Suprapubic skin (tissue), 4 donors: ENCODE data around the gene EYA2. TPM values are rescaled to one million over a fixed set of nuclear protein-coding genes. Genes with fewer than 3 reads are reported as not detected.

Experiments
- DNase-seq, 2 donors: peaks; one replicate each; pipeline ENCODE4 v3.0.0-alpha.2; 2019; ENCODE audit warnings: low spot score in 2 of 2
- H3K27ac ChIP-seq: fragments of 200-600 bp; sonication (generic); one replicate; pipeline ENCODE4 v1.5.1; 2019
- H3K27me3 ChIP-seq: fragments of 200-600 bp; sonication (generic); one replicate; pipeline ENCODE4 v1.5.1; 2019
- H3K36me3 ChIP-seq: fragments of 200-600 bp; sonication (generic); one replicate; pipeline ENCODE4 v1.5.1; 2019
- H3K4me1 ChIP-seq: fragments of 200-600 bp; sonication (generic); one replicate; pipeline ENCODE4 v1.5.1; 2019
- H3K4me3 ChIP-seq: fragments of 200-600 bp; sonication (generic); one replicate; pipeline ENCODE4 v1.5.1; 2019; ENCODE audit warnings: mild to moderate bottlenecking
- H3K9me3 ChIP-seq: fragments of 200-600 bp; sonication (generic); one replicate; pipeline ENCODE4 v1.5.1; 2019
- EP300 ChIP-seq: sonication (generic); formaldehyde crosslinking; IDR thresholded peaks from one replicate; pipeline ENCODE4 v1.6.1; 2017; ENCODE audit warnings: antibody characterized with exemption
- POLR2A ChIP-seq, 2 donors: fragments of 450-650 bp; IDR thresholded peaks; one replicate each; pipeline ENCODE4 v1.6.1; 2017; ENCODE audit warnings: antibody characterized with exemption in 2 of 2, mild to moderate bottlenecking in 2 of 2, moderate library complexity in 2 of 2
- POLR2AphosphoS5 ChIP-seq, 3 donors: sonication (generic); formaldehyde crosslinking; IDR thresholded peaks; one replicate each; pipeline ENCODE4 v1.6.1; 2017; ENCODE audit warnings: antibody characterized with exemption in 3 of 3
- WGBS: methylation state at CpG from one replicate; pipeline ENCODE4 v1.1.5; 2018; 5-methylcytosine and 5-hydroxymethylcytosine counted together
- total RNA-seq, 4 donors: library from RNA; depleted of rRNA; stranded (reverse); fragments of >200 nt; gene quantifications; one replicate each; pipeline ENCODE4 v1.1.0, GENCODE V29; 2016
- TF ChIP-seq, protein P1 (sequence below), 2 donors: fragments of 200-600 bp in 1 of 2; fragments of 450-650 bp in 1 of 2; sonication (generic) in 1 of 2; IDR thresholded peaks; one replicate each; pipeline ENCODE4 v1.5.1; 2016 to 2019; ENCODE audit warnings: antibody characterized with exemption in 2 of 2, mild to moderate bottlenecking in 1 of 2, moderate library complexity in 1 of 2

EYA2 gene
- total RNA-seq, 4 donors from 2014 or later = 2.3 to 4.0 (median 3.3) TPM

DNA sequence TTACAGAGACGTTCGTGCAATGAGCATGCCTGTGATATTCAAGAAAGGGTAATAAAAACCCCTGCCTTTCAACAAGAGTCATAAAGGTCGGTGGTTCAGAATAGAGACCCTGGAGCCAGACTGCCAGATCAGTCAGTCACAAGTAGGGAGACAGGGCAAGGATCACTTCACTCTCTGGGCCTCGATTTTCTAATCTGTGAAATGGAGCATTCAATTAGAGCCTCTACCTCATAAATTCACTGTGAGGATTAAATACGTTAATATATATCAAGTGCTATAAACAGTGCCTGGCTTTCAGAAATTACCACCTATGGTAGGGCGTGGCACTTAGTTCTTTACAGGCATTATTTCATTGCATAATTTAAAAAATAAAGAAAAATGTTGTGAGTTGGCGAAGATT lies 43.7 kb upstream of the EYA2 start:
- H3K27ac ChIP-seq = no peak overlapping the region
- no peak for DNase-seq
- WGBS = 65% methylated on average over 7 of the region's 7 CpGs
- H3K9me3 ChIP-seq = no peaks in the 10 kb centered on the region
- H3K4me1 ChIP-seq = no peaks in the 10 kb centered on the region
- H3K4me3 ChIP-seq = no peak overlapping the region
- no peaks in the 10 kb centered on the region for H3K36me3 ChIP-seq
- peaks cover 4% of the 10 kb centered on the region for H3K27me3 ChIP-seq
- TF ChIP-seq POLR2AphosphoS5 (IDR thresholded peaks at IDR 0.05) = no peak

DNA sequence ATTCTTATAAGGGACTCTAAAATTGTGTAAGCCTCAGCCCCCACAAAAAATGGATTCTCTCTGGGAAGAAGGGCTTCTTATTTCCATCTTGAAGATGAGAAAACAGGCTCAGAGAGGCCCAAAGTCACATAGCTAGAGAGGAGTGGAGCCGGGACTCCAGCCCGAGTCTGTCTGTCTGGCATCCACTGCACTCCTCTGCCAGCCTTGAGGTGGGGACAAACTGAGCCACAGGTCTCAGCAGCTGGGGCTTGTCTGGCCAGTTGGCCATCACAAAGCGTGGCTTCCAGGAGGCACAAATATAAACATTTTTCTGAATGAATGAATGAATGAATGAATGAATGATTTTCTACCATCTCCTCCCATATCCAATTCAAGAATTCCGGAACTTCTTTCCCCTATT lies 42.9 kb upstream of the EYA2 start:
- Histone ChIP-seq H3K27me3 (peaks cover 4% of the 10 kb centered on the region), H3K9me3 (no peaks in the 10 kb centered on the region), H3K4me1 (no peaks in the 10 kb centered on the region), H3K36me3 (no peaks in the 10 kb centered on the region), H3K4me3 (no peak overlapping the region), H3K27ac (no peak overlapping the region)
- no peak for DNase-seq
- 89% methylated on average over 4 of the region's 4 CpGs for WGBS
- no peak for TF ChIP-seq POLR2AphosphoS5 (IDR thresholded peaks at IDR 0.05)

DNA sequence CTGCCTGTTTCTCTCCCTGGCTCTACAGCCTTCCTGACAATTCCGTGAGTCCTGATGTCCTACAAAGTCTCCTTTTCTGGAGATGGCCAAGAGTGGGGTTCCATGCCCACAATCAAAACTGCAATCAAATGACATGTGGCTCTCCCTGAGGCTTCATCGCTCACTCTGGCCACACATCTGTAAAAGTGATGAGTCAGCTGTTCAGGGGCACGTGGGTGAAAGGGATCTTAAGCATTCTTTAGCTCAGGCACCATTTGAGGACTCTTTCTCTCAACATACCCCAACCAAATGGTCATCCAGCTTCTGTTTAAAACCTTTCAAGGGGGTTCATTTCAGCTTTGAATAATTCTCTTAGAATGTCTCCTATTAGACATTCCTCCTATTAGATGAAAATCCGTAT lies 42.3 kb upstream of the EYA2 start:
- no peak for DNase-seq
- H3K4me3 ChIP-seq = no peak overlapping the region
- no peak overlapping the region for H3K27ac ChIP-seq
- H3K36me3 ChIP-seq = no peaks in the 10 kb centered on the region
- H3K9me3 ChIP-seq = no peaks in the 10 kb centered on the region
- peaks cover 4% of the 10 kb centered on the region for H3K27me3 ChIP-seq
- H3K4me1 ChIP-seq = no peaks in the 10 kb centered on the region
- TF ChIP-seq POLR2A (IDR thresholded peaks at IDR 0.05) = no peak
- TF ChIP-seq, protein P1, sequence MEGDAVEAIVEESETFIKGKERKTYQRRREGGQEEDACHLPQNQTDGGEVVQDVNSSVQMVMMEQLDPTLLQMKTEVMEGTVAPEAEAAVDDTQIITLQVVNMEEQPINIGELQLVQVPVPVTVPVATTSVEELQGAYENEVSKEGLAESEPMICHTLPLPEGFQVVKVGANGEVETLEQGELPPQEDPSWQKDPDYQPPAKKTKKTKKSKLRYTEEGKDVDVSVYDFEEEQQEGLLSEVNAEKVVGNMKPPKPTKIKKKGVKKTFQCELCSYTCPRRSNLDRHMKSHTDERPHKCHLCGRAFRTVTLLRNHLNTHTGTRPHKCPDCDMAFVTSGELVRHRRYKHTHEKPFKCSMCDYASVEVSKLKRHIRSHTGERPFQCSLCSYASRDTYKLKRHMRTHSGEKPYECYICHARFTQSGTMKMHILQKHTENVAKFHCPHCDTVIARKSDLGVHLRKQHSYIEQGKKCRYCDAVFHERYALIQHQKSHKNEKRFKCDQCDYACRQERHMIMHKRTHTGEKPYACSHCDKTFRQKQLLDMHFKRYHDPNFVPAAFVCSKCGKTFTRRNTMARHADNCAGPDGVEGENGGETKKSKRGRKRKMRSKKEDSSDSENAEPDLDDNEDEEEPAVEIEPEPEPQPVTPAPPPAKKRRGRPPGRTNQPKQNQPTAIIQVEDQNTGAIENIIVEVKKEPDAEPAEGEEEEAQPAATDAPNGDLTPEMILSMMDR (IDR thresholded peaks at IDR 0.05) = no peak
- 56% methylated on average over 4 of the region's 4 CpGs for WGBS

DNA sequence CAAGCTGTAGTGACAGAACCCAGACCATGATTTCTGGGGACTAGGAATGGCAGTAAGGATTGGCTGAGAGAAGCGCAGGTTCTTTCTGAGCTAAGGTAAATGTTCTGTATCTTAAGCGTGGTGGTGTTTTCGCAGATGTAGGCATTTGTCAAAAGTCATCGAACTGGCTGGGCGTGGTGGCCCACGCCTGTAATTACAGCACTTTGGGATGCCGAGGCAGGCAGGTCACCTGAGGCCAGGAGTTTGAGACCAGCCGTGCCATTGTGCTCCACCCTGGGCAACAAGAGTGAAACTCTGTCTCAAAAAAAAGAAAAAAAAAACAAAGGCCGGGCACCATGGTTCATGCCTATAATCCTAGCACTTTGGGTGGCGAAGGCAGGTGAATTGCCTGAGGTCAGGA lies 40.7 kb upstream of the EYA2 start:
- no peak for DNase-seq
- WGBS = 90% methylated on average over 10 of the region's 10 CpGs
- H3K36me3 ChIP-seq = no peaks in the 10 kb centered on the region
- H3K4me1 ChIP-seq = no peaks in the 10 kb centered on the region
- TF ChIP-seq, protein P1 (IDR thresholded peaks at IDR 0.05) = no peak
- no peak for TF ChIP-seq EP300
- no peak for TF ChIP-seq POLR2A (IDR thresholded peaks at IDR 0.05)
- TF ChIP-seq POLR2AphosphoS5 (IDR thresholded peaks at IDR 0.05) = no peak
- H3K9me3 ChIP-seq = no peaks in the 10 kb centered on the region
- H3K27ac ChIP-seq = no peak overlapping the region
- H3K4me3 ChIP-seq = no peak overlapping the region
- no peaks in the 10 kb centered on the region for H3K27me3 ChIP-seq

DNA sequence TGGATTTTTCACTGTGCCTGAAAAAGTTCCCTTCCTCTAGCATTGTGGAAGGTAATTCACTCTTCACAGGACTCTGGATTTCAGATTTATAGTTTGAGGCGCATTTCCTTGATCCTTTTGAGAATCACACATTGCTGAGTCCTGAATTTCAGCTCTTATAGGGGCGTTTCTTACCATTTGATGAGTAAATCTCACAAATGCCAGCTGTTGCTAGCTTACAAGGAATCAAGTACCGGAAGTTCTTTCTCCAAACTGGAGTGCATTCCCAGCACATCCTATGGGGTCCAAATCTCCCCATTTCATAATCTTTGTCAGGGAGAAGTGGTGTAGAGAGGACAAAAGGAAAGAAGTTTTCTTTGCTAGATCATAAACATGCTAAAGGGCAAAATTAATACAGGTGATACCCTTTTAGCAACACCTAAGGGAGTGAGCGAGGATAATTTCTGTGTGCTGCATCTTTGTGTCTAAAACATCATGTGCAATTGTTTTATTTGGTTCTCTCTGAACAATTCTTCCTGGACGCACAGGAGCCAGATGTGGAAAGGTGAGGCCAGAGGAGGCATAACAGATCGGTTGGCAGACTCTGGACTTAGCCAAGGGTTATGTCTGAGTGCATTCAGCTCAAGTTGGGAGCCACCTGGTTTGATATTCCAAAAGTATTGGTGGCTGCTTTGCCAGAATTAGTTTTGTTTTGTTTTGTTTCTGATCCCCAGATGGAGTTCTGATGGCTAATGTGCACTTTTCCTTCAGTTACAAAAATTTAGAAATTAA lies 37.4 kb upstream of the EYA2 start:
- Histone ChIP-seq H3K4me3 (no peak overlapping the region), H3K9me3 (no peaks in the 10 kb centered on the region), H3K27me3 (no peaks in the 10 kb centered on the region), H3K36me3 (no peaks in the 10 kb centered on the region), H3K27ac (no peak overlapping the region), H3K4me1 (no peaks in the 10 kb centered on the region)
- no peak for DNase-seq
- TF ChIP-seq EP300 = no peak
- TF ChIP-seq POLR2AphosphoS5 (IDR thresholded peaks at IDR 0.05) = no peak
- TF ChIP-seq, protein P1 (IDR thresholded peaks at IDR 0.05) = no peak
- no peak for TF ChIP-seq POLR2A (IDR thresholded peaks at IDR 0.05)
- 49% methylated on average over 6 of the region's 6 CpGs for WGBS

DNA sequence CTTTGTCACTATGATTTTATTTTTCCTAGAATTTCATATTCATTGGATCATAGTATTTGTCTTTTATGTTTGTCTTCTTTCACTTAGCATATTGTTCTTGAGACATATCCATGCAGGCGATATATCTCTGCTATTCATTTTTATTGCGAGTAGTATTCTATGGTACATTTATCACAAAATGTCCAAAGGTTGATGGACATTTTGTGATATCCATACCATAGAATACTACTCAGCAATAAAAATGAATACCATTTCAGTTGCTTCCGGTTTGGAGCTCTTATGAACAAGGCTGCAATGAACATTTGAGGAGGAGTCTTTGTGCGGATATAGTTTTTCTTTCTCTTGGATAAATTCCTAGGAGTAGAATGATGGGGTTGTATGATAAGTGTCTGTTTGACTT lies 28.8 kb upstream of the EYA2 start:
- 79% methylated on average over 4 of the region's 4 CpGs for WGBS
- no peak overlapping the region for H3K27ac ChIP-seq

More for the DNA sequence above, 28.8 kb upstream of the EYA2 start:
- TF ChIP-seq, protein P1 (IDR thresholded peaks at IDR 0.05) = no peak
- TF ChIP-seq EP300 (no peak), POLR2AphosphoS5 (IDR thresholded peaks at IDR 0.05) (no peak), POLR2A (IDR thresholded peaks at IDR 0.05) (no peak)
- DNase-seq = no peak
- Histone ChIP-seq H3K27me3 (peaks cover 12% of the 10 kb centered on the region), H3K4me1 (no peaks in the 10 kb centered on the region), H3K4me3 (no peak overlapping the region), H3K9me3 (no peaks in the 10 kb centered on the region), H3K36me3 (no peaks in the 10 kb centered on the region)
